Glutamatergic neuron (in vitro differentiated cells): ENCODE data around the gene EVX1. TPM values are rescaled to one million over a fixed set of nuclear protein-coding genes. Genes with fewer than 3 reads are reported as not detected.

ENCODE experiments used
- DNase-seq: peaks from one replicate; pipeline ENCODE4 v3.0.0; 2022
- H3K27ac Mint-ChIP-seq: one replicate; pipeline ENCODE4 v1.8.0; 2020; ENCODE audit warnings: mild to moderate bottlenecking, mixed read lengths, inconsistent platforms; ENCODE audit not compliant: unreplicated experiment
- H3K27me3 Mint-ChIP-seq: one replicate; pipeline ENCODE4 v1.8.0; 2020; ENCODE audit warnings: mild to moderate bottlenecking, moderate library complexity, mixed read lengths, inconsistent platforms; ENCODE audit not compliant: unreplicated experiment
- H3K36me3 Mint-ChIP-seq: one replicate; pipeline ENCODE4 v1.8.0; 2020; ENCODE audit warnings: mild to moderate bottlenecking, mixed read lengths, inconsistent platforms; ENCODE audit not compliant: unreplicated experiment
- H3K4me1 Mint-ChIP-seq: one replicate; pipeline ENCODE4 v1.8.0; 2020; ENCODE audit warnings: mild to moderate bottlenecking, low read depth, mixed read lengths, inconsistent platforms; ENCODE audit not compliant: unreplicated experiment
- H3K4me3 Mint-ChIP-seq: one replicate; pipeline ENCODE4 v1.8.0; 2020; ENCODE audit warnings: mild to moderate bottlenecking, mixed read lengths, inconsistent platforms; ENCODE audit not compliant: unreplicated experiment
- H3K9me3 Mint-ChIP-seq: one replicate; pipeline ENCODE4 v1.8.0; 2020; ENCODE audit warnings: mild to moderate bottlenecking, moderate library complexity, mixed read lengths, inconsistent platforms; ENCODE audit not compliant: unreplicated experiment
- CTCF ChIP-seq: fragments of 200-600 bp; sonication (generic); IDR thresholded peaks from one replicate; pipeline ENCODE4 v1.5.0; 2021; ENCODE audit not compliant: partially characterized antibody, unreplicated experiment
- total RNA-seq: library from RNA; stranded (reverse); fragmentation: NEBNext Ultra II Directional; extraction: Animal tissue kit (Norgen Biotek cat#: 25700); gene quantifications from one replicate; pipeline ENCODE4 v1.2.1, GENCODE V29; 2021; ENCODE audit not compliant: unreplicated experiment

EVX1 gene
- total RNA-seq, 1 donor from 2014 or later, result 7.1 TPM

GRCh38 chr7:27251136-27251651, 8.6 kb downstream of the EVX1 start:
- peaks cover 14% of the 10 kb centered on the region for H3K9me3 Mint-ChIP-seq
- H3K4me3 Mint-ChIP-seq, result peak overlapping the region; percentile 75
- H3K36me3 Mint-ChIP-seq, result no peaks in the 10 kb centered on the region
- no peak overlapping the region for H3K27ac Mint-ChIP-seq
- H3K4me1 Mint-ChIP-seq, result peaks cover 23% of the 10 kb centered on the region
- H3K27me3 Mint-ChIP-seq, result peaks cover 49% of the 10 kb centered on the region
- no peak for TF ChIP-seq CTCF
- no peak for DNase-seq

- H3K27me3 Mint-ChIP-seq, result peaks cover 47% of the 10 kb centered on the region
- no peaks in the 10 kb centered on the region for H3K36me3 Mint-ChIP-seq
- H3K9me3 Mint-ChIP-seq, result peaks cover 14% of the 10 kb centered on the region
- TF ChIP-seq CTCF, result no peak
- DNase-seq, result peak; percentile 47
- no peak overlapping the region for H3K27ac Mint-ChIP-seq
- peaks cover 23% of the 10 kb centered on the region for H3K4me1 Mint-ChIP-seq
- H3K4me3 Mint-ChIP-seq, result peak overlapping the region; percentile 68
These were observed 9.3 kb downstream of the EVX1 start for GRCh38 chr7:27251652-27252590.

- peaks cover 38% of the 10 kb centered on the region for H3K27me3 Mint-ChIP-seq
- no peak overlapping the region for H3K27ac Mint-ChIP-seq
- peaks cover 22% of the 10 kb centered on the region for H3K4me1 Mint-ChIP-seq
- H3K36me3 Mint-ChIP-seq, result no peaks in the 10 kb centered on the region
- no peak overlapping the region for H3K4me3 Mint-ChIP-seq
- no peak for TF ChIP-seq CTCF
- DNase-seq, result no peak
- peaks cover 14% of the 10 kb centered on the region for H3K9me3 Mint-ChIP-seq
These were observed 12.0 kb downstream of the EVX1 start for GRCh38 chr7:27254625-27255024.

GRCh38 chr7:27260211-27260610, 17.6 kb downstream of the EVX1 start:
- no peak for TF ChIP-seq CTCF
- Mint-ChIP-seq H3K4me1 (no peaks in the 10 kb centered on the region), H3K27ac (no peak overlapping the region), H3K9me3 (no peaks in the 10 kb centered on the region), H3K4me3 (no peak overlapping the region), H3K36me3 (no peaks in the 10 kb centered on the region), H3K27me3 (no peaks in the 10 kb centered on the region)
- no peak for DNase-seq

DNA sequence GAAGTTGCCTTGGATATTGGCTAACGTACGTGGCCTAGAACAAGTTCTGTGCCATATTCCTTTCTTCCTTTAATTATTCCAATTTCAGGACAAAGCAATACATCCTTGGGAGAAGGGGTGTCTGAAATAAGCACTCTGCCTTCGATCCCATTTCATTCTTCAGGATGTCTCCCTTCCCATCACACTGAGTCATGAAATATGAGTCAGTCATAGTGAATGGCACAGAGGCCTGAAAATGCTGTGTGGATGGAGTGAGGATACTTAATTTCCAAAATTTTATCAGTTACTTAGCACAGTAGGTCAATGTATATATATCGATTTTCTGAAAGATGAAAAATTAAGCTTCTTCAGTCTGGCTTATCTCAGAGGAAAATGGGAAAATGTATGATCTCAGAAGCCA, 19.5 kb downstream of the EVX1 start:
- Mint-ChIP-seq H3K4me1 (no peaks in the 10 kb centered on the region), H3K27me3 (no peaks in the 10 kb centered on the region), H3K4me3 (no peak overlapping the region), H3K9me3 (no peaks in the 10 kb centered on the region), H3K36me3 (no peaks in the 10 kb centered on the region), H3K27ac (no peak overlapping the region)
- TF ChIP-seq CTCF, result no peak
- DNase-seq, result no peak
